HCT116 (cell line): ENCODE results near the gene PARD6G. TPM values are rescaled to one million over a fixed set of nuclear protein-coding genes. Genes with fewer than 3 reads are reported as not detected.

Experiments
- ATAC-seq: fragments of 200-7000 bp; cut with Tn5 transposase; 2 replicates; pipeline ENCODE4 v1.9.1; 2020; ENCODE audit warnings: mild to moderate bottlenecking, moderate library complexity
- BruUV-seq: library from RNA; stranded (reverse); fragments of 400-500 nt; replicated peaks from 2 replicates; lab custom pipeline; 2021; lab: Mats Ljungman, UMichigan
- CTCF ChIA-PET: fragments of 300-600 bp; sonication (Branson Sonifier 250); formaldehyde crosslinking; loops from one replicate; lab custom pipeline; 2021; ENCODE audit warnings: antibody characterized with exemption; lab: Charles Lee
- POLR2A ChIA-PET: fragments of 300-600, 350-600 bp; sonication (Branson Sonifier 250); formaldehyde crosslinking; loops from one replicate; lab custom pipeline; 2021; ENCODE audit warnings: antibody characterized with exemption; lab: Charles Lee
- RAD21 ChIA-PET, 2 experiments: fragments of 300-600 bp; sonication (Branson Sonifier 250); formaldehyde crosslinking; loops; one replicate each; lab custom pipeline; 2023; ENCODE audit warnings: low total read pairs in 2 of 2; ENCODE audit not compliant: uncharacterized antibody in 2 of 2, unreplicated experiment in 2 of 2, low non-redundant PET in 1 of 2; lab: Charles Lee
- DNase-seq: peaks from one replicate; pipeline ENCODE4 v3.0.0-alpha.2; 2010; ENCODE audit warnings: low read depth, low spot score
- H2AFZ ChIP-seq: fragments of 200-600 bp; shearing (Covaris generic), sonication (generic); 2 replicates; pipeline ENCODE4 v1.6.1; 2017; ENCODE audit warnings: low read depth, mixed run types, mixed read lengths, antibody characterized with exemption, low read length; ENCODE audit not compliant: poor library complexity, severe bottlenecking
- H3K27ac ChIP-seq: 2 replicates; pipeline ENCODE4 v1.5.1; 2012; ENCODE audit warnings: low read depth, low read length
- H3K27me3 ChIP-seq: fragments of 200-600 bp; sonication (generic); 2 replicates; pipeline ENCODE4 v1.6.1; 2016; ENCODE audit warnings: mixed run types, low read length, mixed read lengths; ENCODE audit not compliant: insufficient read depth
- H3K36me3 ChIP-seq, 2 experiments: fragments of 200-500 bp in 1 of 2; fragments of 200-600 bp in 1 of 2; sonication (Bioruptor generic) in 1 of 2; sonication (generic) in 1 of 2; 2 replicates each; pipeline versions ENCODE4 v1.5.1 to v1.6.1; 2014 to 2016; ENCODE audit warnings: low read length in 2 of 2, inconsistent platforms in 1 of 2, mixed read lengths in 1 of 2, mixed run types in 1 of 2; ENCODE audit not compliant: insufficient read depth in 2 of 2, control insufficient read depth in 1 of 2
- H3K4me1 ChIP-seq, 2 experiments: fragments of 200-600 bp in 1 of 2; sonication (generic) in 1 of 2; 2 replicates each; pipeline versions ENCODE4 v1.5.1 to v1.6.1; 2012 to 2017; ENCODE audit warnings: low read length in 2 of 2, inconsistent platforms in 1 of 2, mild to moderate bottlenecking in 1 of 2, mixed read lengths in 1 of 2, mixed run types in 1 of 2, moderate library complexity in 1 of 2; ENCODE audit not compliant: insufficient read depth in 2 of 2, control insufficient read depth in 1 of 2
- H3K4me2 ChIP-seq: fragments of 200-600 bp; sonication (generic); 2 replicates; pipeline ENCODE4 v1.6.1; 2017; ENCODE audit warnings: mixed run types, low read length, mixed read lengths
- H3K4me3 ChIP-seq, 2 experiments: fragments of 200-600 bp in 1 of 2; sonication (generic) in 1 of 2; replicated peaks in 1 of 2; 2 replicates each; pipeline ENCODE4 v1.5.1; 2011 to 2016; ENCODE audit warnings: low read length in 2 of 2, control low read depth in 1 of 2, low read depth in 1 of 2, mild to moderate bottlenecking in 1 of 2, mixed read lengths in 1 of 2, mixed run types in 1 of 2
- H3K79me2 ChIP-seq: fragments of 200-600 bp; sonication (generic); 2 replicates; pipeline ENCODE4 v1.6.1; 2017; ENCODE audit warnings: mild to moderate bottlenecking, mixed run types, low read length, moderate library complexity, mixed read lengths; ENCODE audit not compliant: insufficient read depth
- H3K9ac ChIP-seq: fragments of 200-600 bp; sonication (generic); 2 replicates; pipeline ENCODE4 v1.6.1; 2016; ENCODE audit warnings: low read length, mixed read lengths
- H3K9me2 ChIP-seq: fragments of 200-600 bp; sonication (generic), shearing (Covaris generic); 2 replicates; pipeline ENCODE4 v1.6.1; 2017; ENCODE audit warnings: mixed run types, mild to moderate bottlenecking, moderate library complexity; ENCODE audit not compliant: insufficient read depth
- H3K9me3 ChIP-seq, 2 experiments: fragments of 200-500 bp in 1 of 2; fragments of 200-600 bp in 1 of 2; sonication (Bioruptor generic) in 1 of 2; sonication (generic) in 1 of 2; 2 replicates each; pipeline ENCODE4 v1.6.1; 2014 to 2017; ENCODE audit warnings: low read length in 2 of 2, mixed read lengths in 2 of 2, inconsistent platforms in 1 of 2, low read depth in 1 of 2, mild to moderate bottlenecking in 1 of 2, mixed run types in 1 of 2, moderate library complexity in 1 of 2; ENCODE audit not compliant: control insufficient read depth in 1 of 2, insufficient read depth in 1 of 2
- H4K20me1 ChIP-seq: fragments of 200-600 bp; sonication (generic), shearing (Covaris generic); 2 replicates; pipeline ENCODE4 v1.6.1; 2017; ENCODE audit warnings: mixed run types, mild to moderate bottlenecking, moderate library complexity; ENCODE audit not compliant: insufficient read depth
- CBX3 ChIP-seq: IDR thresholded peaks from 2 replicates; pipeline ENCODE4 v1.6.1; 2012; ENCODE audit warnings: low read depth
- CEBPB ChIP-seq: IDR thresholded peaks from 2 replicates; pipeline ENCODE4 v1.6.1; 2012; ENCODE audit warnings: low read depth
- EGR1 ChIP-seq: IDR thresholded peaks from 2 replicates; pipeline ENCODE4 v1.6.1; 2012; ENCODE audit warnings: low read depth
- ELF1 ChIP-seq: IDR thresholded peaks from 2 replicates; pipeline ENCODE4 v1.6.1; 2012; ENCODE audit warnings: low read depth, borderline replicate concordance
- EZH2 ChIP-seq: fragments of 200-600 bp; sonication (generic); IDR thresholded peaks from 2 replicates; pipeline ENCODE4 v1.6.1; 2017; ENCODE audit warnings: antibody characterized with exemption, mixed run types
- EZH2phosphoT487 ChIP-seq: fragments of 200-600 bp; IDR thresholded peaks from 2 replicates; pipeline ENCODE4 v1.6.1; 2018; ENCODE audit warnings: antibody characterized with exemption, borderline replicate concordance
- POLR2A ChIP-seq: IDR thresholded peaks from 2 replicates; pipeline ENCODE4 v1.7.0; 2011; ENCODE audit warnings: borderline replicate concordance; ENCODE audit not compliant: insufficient read depth, insufficient read length; ENCODE audit errors: extremely low read depth
- POLR2AphosphoS5 ChIP-seq: IDR thresholded peaks from 2 replicates; pipeline ENCODE4 v1.6.1; 2011; ENCODE audit warnings: mild to moderate bottlenecking, low read depth, low read length, moderate library complexity
- REST ChIP-seq: IDR thresholded peaks from 2 replicates; pipeline ENCODE4 v1.6.1; 2012; ENCODE audit warnings: low read depth
- ZFX ChIP-seq: fragments of 450-650 bp; IDR thresholded peaks from 2 replicates; pipeline ENCODE4 v1.6.1; 2017
- ZNF274 ChIP-seq: fragments of 200-500 bp; sonication (Bioruptor generic); IDR thresholded peaks from 2 replicates; pipeline ENCODE4 v1.6.1; 2014; ENCODE audit warnings: mild to moderate bottlenecking, low read depth, low read length, inconsistent platforms
- intact Hi-C: fragments of 100-400 bp; cut with micrococcal nuclease; formaldehyde crosslinking; loops from 2 replicates; pipeline ENCODE4 v1.10.0; 2022
- total RNA-seq: library from RNA; stranded (reverse); gene quantifications from one replicate; pipeline ENCODE4 v1.2.1, GENCODE V29; 2021; ENCODE audit not compliant: unreplicated experiment
- TF ChIP-seq, protein P1 (sequence below): IDR thresholded peaks from 2 replicates; pipeline ENCODE4 v1.6.1; 2011; ENCODE audit warnings: mild to moderate bottlenecking, low read length, moderate library complexity; ENCODE audit not compliant: insufficient replicate concordance; ENCODE audit errors: extremely low read depth

Gene PARD6G
- total RNA-seq, 1 experiment from 2014 or later, result 12.8 TPM

- TF ChIP-seq REST, result no peak
- no peak for TF ChIP-seq POLR2A
Observed at GRCh38 chr18:80167331-80167730, 80.0 kb downstream of the PARD6G start (continued).

GRCh38 chr18:80166725-80167124, 80.6 kb downstream of the PARD6G start:
- ChIA-PET RAD21 (no interaction called here), CTCF (no interaction called here)
- H3K9me2 ChIP-seq, result no peaks in the 10 kb centered on the region

More at GRCh38 chr18:80166725-80167124, 80.6 kb downstream of the PARD6G start:
- no peak for ATAC-seq
- TF ChIP-seq EZH2phosphoT487 (no peak), EZH2 (no peak), POLR2A (no peak), ELF1 (no peak), POLR2AphosphoS5 (no peak), ZFX (no peak), CEBPB (no peak), REST (no peak), CBX3 (no peak), ZNF274 (no peak), EGR1 (no peak)
- TF ChIP-seq, protein P1, sequence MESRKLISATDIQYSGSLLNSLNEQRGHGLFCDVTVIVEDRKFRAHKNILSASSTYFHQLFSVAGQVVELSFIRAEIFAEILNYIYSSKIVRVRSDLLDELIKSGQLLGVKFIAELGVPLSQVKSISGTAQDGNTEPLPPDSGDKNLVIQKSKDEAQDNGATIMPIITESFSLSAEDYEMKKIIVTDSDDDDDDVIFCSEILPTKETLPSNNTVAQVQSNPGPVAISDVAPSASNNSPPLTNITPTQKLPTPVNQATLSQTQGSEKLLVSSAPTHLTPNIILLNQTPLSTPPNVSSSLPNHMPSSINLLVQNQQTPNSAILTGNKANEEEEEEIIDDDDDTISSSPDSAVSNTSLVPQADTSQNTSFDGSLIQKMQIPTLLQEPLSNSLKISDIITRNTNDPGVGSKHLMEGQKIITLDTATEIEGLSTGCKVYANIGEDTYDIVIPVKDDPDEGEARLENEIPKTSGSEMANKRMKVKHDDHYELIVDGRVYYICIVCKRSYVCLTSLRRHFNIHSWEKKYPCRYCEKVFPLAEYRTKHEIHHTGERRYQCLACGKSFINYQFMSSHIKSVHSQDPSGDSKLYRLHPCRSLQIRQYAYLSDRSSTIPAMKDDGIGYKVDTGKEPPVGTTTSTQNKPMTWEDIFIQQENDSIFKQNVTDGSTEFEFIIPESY, result no peak
- H3K4me3 ChIP-seq, result no peak overlapping the region
- H4K20me1 ChIP-seq, result no peaks in the 10 kb centered on the region
- no peaks in the 10 kb centered on the region for H3K79me2 ChIP-seq
- H3K4me2 ChIP-seq, result no peak overlapping the region
- H3K27me3 ChIP-seq, result no peaks in the 10 kb centered on the region
- no TSS peak for BruUV-seq
- POLR2A ChIA-PET, result no interaction called here
- no peaks in the 10 kb centered on the region for H3K36me3 ChIP-seq
- no peak for DNase-seq
- H3K4me1 ChIP-seq, result no peaks in the 10 kb centered on the region
- intact Hi-C loops, result no loop called here
- no peak overlapping the region for H2AFZ ChIP-seq
- H3K9ac ChIP-seq, result no peak overlapping the region
- 0 out of 4 replicates have a peak, but pooled peaks cover 0 to 3% of the 10 kb centered on the region in 2 experiments for H3K9me3 ChIP-seq
- no peak overlapping the region for H3K27ac ChIP-seq
